ENCODE data around the gene LAIR1. TPM values are rescaled to one million over a fixed set of nuclear protein-coding genes. Genes with fewer than 3 reads are reported as not detected.
"Not testable (repeated sequence)": the region's sequence is repeated elsewhere in the genome, so short reads cannot be mapped to it uniquely, and the experiment has no call there.

Gene LAIR1
- polyA plus RNA-seq, 1 experiment, result not detected

GRCh38 chr19:54325631-54326030 is 39.1 kb downstream of the LAIR1 start:
- TF ChIP-seq CTCF (IDR thresholded peaks at IDR 0.05; ENCODE audit: insufficient read depth, low read depth, low read length), result no peak
- Histone ChIP-seq H3K36me3 (ENCODE audit: control insufficient read depth, insufficient read depth, low read length) (no peaks in the 10 kb centered on the region), H3K27me3 (ENCODE audit: control insufficient read depth, insufficient read depth, low read length) (no peaks in the 10 kb centered on the region), H3K4me3 (ENCODE audit: low read depth, low read length) (no peak overlapping the region)
- POLR2A ChIA-PET, result no interaction called here
- no peak for DNase-seq (ENCODE audit: low read depth)
- CTCF ChIA-PET, result interaction anchor here (1.1 to 1.5 kb wide), 3 partner anchors 15 to 63 kb away, joined by 3 to 6 read pairs (median 4); no protein-coding TSS in a partner anchor

DNA sequence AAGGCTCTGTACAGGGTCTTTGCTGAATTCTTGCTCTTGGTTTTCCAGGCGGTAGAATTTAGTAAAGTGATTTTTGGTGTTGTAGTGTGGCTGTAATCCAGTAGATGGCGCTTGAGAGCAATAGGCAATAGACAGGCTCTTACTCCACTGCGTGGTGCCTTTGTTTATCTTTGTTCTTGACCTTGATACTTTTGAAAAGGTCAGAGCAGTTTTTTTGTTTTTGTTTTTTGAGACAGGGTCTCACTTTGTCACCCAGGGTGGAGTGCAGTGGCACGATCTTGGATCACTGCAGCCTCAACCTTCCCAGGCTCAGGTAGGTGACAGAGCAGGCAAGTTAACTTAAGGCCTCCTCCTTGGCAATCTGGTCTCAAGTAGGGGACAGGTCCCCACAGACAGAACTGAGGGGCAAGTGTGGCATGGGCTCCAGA is 39.5 kb downstream of the LAIR1 start:
- no peak for DNase-seq (ENCODE audit: low read depth)

DNA sequence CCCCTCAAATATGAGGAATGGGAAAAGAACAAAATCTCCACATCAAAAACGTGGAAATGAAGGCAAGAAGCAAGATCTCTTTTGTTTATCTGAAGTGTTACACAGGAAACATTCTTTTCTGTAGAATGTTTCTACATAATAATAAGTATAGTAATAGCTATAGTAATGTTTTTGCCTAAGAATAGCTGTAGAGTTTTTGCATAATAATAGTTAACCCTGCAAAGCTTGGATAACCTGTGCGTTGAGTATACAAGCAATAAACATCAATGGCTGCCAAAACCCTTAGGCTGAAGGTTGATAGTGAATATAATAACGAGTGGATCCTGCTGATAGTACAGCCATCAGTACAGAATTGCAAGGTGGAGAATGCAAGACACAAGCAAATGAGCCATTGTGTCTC is 40.7 kb downstream of the LAIR1 start:
- DNase-seq (ENCODE audit: low read depth), result no peak
- TF ChIP-seq CTCF (IDR thresholded peaks at IDR 0.05; ENCODE audit: insufficient read depth, low read depth, low read length), result no peak
- CTCF ChIA-PET, result interaction anchor here (0.6 to 2.2 kb wide), 8 partner anchors 14 to 158 kb away, joined by 3 to 10 read pairs (median 4); no protein-coding TSS in a partner anchor
- POLR2A ChIA-PET, result no interaction called here
- H3K27me3 ChIP-seq (ENCODE audit: control insufficient read depth, insufficient read depth, low read length), result peaks cover 2% of the 10 kb centered on the region; the same call in 1 of the 2 replicates
- H3K4me3 ChIP-seq (ENCODE audit: low read depth, low read length), result no peak overlapping the region
- no peaks in the 10 kb centered on the region for H3K36me3 ChIP-seq (ENCODE audit: control insufficient read depth, insufficient read depth, low read length)

More for the DNA sequence above, 39.5 kb downstream of the LAIR1 start:
- no peaks in the 10 kb centered on the region for H3K36me3 ChIP-seq (ENCODE audit: control insufficient read depth, insufficient read depth, low read length)
- ChIA-PET POLR2A (no interaction called here), CTCF (interaction anchor here (0.8 to 2.2 kb wide), 8 partner anchors 14 to 66 kb away, joined by 3 to 10 read pairs (median 5); no protein-coding TSS in a partner anchor)
- H3K4me3 ChIP-seq (ENCODE audit: low read depth, low read length), result no peak overlapping the region
- peak; percentile 77 for TF ChIP-seq CTCF (IDR thresholded peaks at IDR 0.05; ENCODE audit: insufficient read depth, low read depth, low read length)
- peaks cover under 1% of the 10 kb centered on the region; the same call in 1 of the 2 replicates for H3K27me3 ChIP-seq (ENCODE audit: control insufficient read depth, insufficient read depth, low read length)

DNA sequence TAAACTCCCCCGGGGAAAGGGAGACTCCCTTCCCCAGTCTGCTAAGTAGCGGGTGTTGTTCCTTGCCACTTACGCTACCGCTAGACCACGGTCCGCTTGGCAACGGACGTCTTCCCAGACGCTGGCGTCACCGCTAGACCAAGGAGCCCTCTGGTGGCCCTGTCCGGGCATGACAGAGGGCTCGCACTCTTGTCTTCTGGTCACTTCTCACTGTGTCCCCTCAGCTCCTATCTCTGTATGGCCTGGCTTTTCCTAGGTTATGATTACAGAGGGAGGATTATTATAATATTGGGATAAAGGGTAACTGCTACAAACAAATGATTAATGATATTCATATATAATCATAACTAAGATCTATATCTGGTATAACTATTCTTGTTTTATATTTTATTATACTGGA is 41.8 kb downstream of the LAIR1 start:
- DNase-seq (ENCODE audit: low read depth); POLR2A ChIA-PET; H3K4me3 ChIP-seq (ENCODE audit: low read depth, low read length); H3K27me3 ChIP-seq (ENCODE audit: control insufficient read depth, insufficient read depth, low read length); H3K36me3 ChIP-seq (ENCODE audit: control insufficient read depth, insufficient read depth, low read length): not testable (repeated sequence)
- CTCF ChIA-PET, result interaction anchor here (2.2 kb wide), 1 partner anchor 56 kb away, joined by 9 read pairs; no protein-coding TSS in a partner anchor

DNA sequence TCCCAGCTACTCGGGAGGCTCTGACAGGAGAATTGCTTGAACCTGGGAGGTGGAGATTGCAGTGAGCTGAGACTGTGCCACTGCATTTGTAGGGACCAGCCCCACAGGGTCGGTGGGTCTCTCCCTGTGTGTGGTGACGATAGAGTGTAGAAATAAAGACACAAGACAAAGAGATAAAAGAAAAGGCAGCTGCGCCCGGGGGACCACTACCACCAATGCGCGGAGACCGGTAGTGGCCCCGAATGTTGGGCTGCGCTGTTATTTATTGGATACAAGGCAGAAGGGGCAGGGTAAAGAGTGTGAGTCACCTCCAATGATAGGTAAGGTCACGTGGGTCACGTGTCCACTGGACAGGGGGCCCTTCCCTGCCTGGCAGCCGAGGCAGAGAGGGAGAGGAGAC is 42.4 kb downstream of the LAIR1 start:
- H3K4me3 ChIP-seq (ENCODE audit: low read depth, low read length); POLR2A ChIA-PET; DNase-seq (ENCODE audit: low read depth); H3K36me3 ChIP-seq (ENCODE audit: control insufficient read depth, insufficient read depth, low read length); H3K27me3 ChIP-seq (ENCODE audit: control insufficient read depth, insufficient read depth, low read length): not testable (repeated sequence)
- CTCF ChIA-PET, result interaction anchor here (1.8 kb wide), 1 partner anchor 70 kb away, joined by 5 read pairs; no protein-coding TSS in a partner anchor

DNA sequence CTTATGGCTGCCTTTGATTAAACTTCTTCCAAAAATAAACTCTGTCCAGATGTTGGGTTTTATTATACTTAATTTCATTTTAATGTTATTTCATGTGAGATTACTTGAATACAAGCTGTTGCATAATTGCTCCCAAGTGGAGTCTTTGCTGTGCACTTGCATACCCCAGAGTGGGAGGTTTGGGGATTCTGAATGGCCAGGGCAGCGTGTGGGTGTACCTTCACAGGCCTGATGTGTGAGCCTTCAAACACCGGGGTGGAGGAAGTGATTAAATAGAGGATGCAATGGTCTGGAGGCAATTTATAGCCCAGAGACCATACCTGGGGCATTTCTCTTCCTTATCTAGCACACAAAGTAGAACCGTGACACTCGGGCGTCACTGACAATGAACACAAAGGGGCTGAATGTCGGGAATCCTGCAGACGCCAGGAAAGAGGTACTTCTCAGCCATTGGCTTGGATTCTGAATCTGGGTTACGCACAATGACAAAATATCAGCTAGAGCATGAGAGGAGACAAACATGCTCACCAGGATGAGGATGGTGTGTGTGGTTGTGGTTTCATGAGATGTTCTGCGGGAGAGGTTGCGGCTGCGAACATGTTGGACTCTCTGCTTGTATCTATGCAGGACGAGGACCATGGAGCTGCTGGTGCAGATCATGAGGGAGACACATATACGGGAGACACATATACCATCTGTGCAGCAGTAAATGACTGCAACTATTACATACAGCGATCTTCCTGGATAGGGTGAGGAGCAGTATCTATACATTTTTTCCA is 44.6 kb downstream of the LAIR1 start:
- POLR2A ChIA-PET, result no interaction called here

More for the DNA sequence above, 44.6 kb downstream of the LAIR1 start:
- CTCF ChIA-PET, result interaction anchor here (1.8 kb wide), 1 partner anchor 72 kb away, joined by 5 read pairs; no protein-coding TSS in a partner anchor
- peaks cover 2% of the 10 kb centered on the region; the same call in 1 of the 2 replicates for H3K27me3 ChIP-seq (ENCODE audit: control insufficient read depth, insufficient read depth, low read length)
- no peak overlapping the region for H3K4me3 ChIP-seq (ENCODE audit: low read depth, low read length)
- H3K36me3 ChIP-seq (ENCODE audit: control insufficient read depth, insufficient read depth, low read length), result no peaks in the 10 kb centered on the region
- DNase-seq (ENCODE audit: low read depth), result no peak
- TF ChIP-seq CTCF (IDR thresholded peaks at IDR 0.05; ENCODE audit: insufficient read depth, low read depth, low read length), result no peak

Data from BJ (cell line).